Muscle of back (tissue), 11 donors: ENCODE data around the gene TECR. TPM values are rescaled to one million over a fixed set of nuclear protein-coding genes. Genes with fewer than 3 reads are reported as not detected.
"Not testable (repeated sequence)": the region's sequence is repeated elsewhere in the genome, so short reads cannot be mapped to it uniquely, and the experiment has no call there.

Experiments used
- DNase-seq, 3 donors: peaks; one replicate each; pipeline versions ENCODE4 v3.0.0 to v3.0.0-alpha.2; 2013
- polyA plus RNA-seq, 10 donors: library from polyadenylated mRNA; unstranded; fragments of 120-200 nt; gene quantifications; one replicate each; pipeline ENCODE4 v1.2.1, GENCODE V29; 2013; ENCODE audit not compliant: insufficient read length in 10 of 10

TECR gene
- polyA plus RNA-seq, 10 donors = 72.1 to 120 (median 103) TPM

DNA sequence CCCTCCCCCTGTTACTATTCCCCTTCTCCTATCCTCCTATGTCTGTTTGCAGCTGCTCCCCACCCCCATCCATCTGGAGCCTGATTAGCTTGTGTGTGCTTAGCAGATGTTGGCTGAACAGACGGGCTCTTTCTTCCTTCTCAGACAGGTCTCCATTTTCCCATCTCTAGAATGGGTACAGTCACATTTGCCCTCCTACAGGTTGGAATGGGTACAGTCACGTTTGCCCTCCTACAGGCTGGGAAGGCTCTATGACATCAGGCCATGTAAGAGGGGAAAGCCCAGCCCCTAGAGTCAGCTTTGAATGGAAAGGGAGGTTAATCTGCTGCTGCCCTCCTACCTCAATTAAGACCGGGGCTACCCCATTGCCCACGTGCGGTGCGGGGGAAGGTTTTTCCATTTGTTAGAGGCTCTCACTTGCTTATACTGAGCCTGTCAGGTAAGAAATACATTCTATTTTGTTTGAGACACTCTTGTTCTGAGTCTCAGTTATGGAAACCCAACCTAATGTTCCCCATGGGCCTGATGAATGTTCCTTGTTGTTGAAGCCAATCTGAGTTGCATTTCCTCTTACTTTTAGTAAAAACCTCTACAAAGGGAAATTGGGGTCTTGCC lies 51.3 kb downstream of the TECR start:
- DNase-seq = no peak

- DNase-seq = no peak
These were observed 53.5 kb downstream of the TECR start, which contains the start of gene CLEC17A for GRCh38 chr19:14582894-14583340. CLEC17A (plus strand) TSS chr19:14583084; CDS start chr19:14583161, 77 bp downstream.

- not testable (repeated sequence) for DNase-seq
These were observed 55.0 kb downstream of the TECR start for GRCh38 chr19:14584372-14584771.

DNA sequence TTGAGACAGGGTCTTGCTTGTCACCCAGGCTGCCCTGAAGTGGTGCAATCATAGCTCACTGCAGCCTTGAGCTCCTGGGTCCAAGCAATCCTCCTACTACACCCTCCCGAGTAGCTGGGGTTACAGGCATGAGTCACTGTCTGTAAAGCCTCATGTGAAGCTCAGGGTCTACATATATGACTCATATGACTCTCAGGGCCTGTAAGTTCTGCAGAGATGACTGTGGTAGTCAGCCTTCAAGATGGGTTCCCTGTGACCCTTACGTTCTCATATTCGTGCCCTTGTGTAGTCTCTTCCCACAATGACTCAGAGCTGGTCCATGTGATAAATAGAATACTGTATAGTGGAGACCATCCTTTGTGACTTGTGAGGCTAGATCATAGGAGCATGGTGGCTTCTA lies 55.8 kb downstream of the TECR start:
- not testable (repeated sequence) for DNase-seq

GRCh38 chr19:14589433-14589832 lies 60.0 kb downstream of the TECR start:
- not testable (repeated sequence) for DNase-seq

GRCh38 chr19:14595558-14595957 lies 66.2 kb downstream of the TECR start:
- DNase-seq = no peak

- DNase-seq = no peak
These were observed 70.3 kb downstream of the TECR start for GRCh38 chr19:14599548-14600147.

DNA sequence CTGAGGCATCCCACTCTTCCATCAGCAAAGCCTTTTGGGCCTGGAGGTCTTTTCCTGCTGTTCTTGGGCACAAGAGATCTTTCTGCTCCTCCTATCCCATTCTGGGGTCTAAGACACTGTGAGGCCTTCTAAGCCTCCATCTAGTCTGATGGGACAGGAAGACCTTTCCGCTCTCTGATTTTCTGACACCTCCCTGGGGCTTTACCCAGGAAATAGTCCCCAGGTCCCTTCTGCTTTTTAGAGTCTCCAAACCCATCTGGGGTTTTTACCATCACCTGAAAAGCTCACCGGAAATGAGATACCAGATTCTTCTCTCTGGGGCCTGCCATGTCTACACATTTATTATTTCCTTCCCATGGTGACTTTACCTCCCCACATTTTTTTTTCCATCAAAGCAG lies 74.6 kb downstream of the TECR start:
- no peak for DNase-seq

DNA sequence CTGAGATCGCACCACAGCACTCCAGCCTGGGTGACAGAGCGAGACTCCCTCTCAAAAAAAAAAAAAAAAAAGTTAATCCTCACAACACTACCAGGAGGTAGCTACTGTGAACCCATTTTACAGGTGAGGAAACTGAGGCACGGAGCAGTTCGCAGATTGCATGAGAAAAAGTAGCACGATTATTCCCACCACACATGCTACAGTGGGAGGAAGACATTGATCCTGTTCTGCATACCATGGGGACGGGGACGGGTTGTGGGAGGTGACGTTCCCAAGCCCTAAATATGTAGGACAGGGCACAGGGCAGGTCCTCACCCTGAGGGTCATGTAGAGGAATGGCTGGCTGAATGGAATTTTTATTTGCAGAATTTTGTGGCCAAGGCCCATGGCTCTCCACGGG lies 77.2 kb downstream of the TECR start:
- DNase-seq = no peak

DNA sequence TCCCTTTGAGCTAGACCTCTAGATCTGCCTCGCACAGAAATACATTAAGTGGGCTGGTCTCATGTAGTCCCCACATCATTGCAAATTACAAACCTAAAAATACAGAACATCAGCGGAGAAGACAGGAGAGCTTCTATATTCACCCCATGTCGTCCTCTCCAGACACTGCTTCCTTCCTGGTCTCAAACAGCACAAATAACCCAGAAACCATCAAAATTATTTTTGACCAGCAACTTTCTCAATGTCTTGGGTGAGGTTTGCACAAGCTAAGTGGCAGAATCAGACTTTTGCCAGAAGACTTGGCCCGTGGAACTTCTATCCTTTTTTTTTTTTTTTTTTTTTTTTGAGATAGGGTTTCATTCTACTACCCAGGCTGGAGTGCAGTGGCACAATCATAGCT lies 81.7 kb downstream of the TECR start:
- DNase-seq = no peak

GRCh38 chr19:14612242-14612641 lies 82.8 kb downstream of the TECR start:
- not testable (repeated sequence) for DNase-seq

- DNase-seq = no peak
These were observed 83.3 kb downstream of the TECR start for GRCh38 chr19:14612657-14613056.

DNA sequence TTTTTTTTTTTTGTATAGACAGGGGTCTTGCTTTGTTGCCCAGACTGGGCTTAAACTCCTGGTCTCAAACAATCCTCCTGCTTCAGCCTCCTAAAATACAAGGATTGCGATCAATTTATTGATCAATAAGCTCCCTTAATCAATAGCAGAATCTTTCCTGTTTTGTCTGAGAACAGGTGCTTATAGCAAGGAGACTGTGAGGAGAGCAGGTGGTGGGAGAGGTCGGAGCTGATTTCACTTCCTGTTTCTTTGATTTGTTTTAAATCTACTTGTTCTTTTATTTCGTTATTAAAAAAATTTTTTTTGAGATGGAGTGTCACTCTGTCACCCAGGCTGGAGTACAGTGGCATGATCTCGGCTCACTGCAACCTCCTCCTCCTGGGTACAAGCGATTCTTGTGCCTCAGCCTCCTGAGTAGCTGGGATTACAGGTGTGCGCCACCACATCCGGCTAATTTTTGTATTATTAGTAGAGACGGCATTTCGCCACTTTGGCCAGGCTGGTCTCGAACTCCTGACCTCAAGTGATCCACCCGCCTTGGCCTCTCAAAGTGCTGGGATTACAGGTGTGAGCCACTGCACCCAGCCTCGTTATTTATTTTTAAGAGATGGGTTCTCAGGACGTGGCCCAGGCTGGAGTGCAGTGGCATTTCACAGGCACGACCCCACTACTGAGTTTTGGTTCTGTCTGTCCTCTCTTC lies 84.2 kb downstream of the TECR start:
- DNase-seq = peak in 1 of 3 donors; percentile 3

DNA sequence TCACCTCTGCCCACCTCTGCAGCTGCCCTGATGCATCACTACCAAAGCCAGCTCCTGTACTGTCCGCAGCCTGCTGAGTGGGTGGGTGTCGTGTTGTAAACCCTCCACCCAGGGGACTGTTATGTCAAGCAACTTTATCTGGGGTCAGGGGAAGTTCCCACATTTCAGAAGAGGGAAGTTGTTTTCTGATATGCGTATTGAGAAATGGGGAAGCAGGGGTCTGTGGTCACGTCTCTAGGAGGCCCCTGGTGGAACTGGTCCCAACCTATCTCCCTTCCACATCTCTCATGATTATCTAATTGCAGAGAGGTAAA lies 84.7 kb downstream of the TECR start:
- peak in 2 of 3 donors; percentile 11 to 17 for DNase-seq

Other genes starting within 250 kb of the TECR start
- 10 to 100 TPM; 34.0 to 69.2 (median 46.9) TPM for gene ADGRE5, start 148.2 kb upstream of the TECR start, polyA plus RNA-seq
- gene DDX39A, start 110.3 kb upstream of the TECR start, polyA plus RNA-seq = 10 to 100 TPM; 34.2 to 51.9 (median 42.4) TPM
- 10 to 100 TPM; 50.7 to 78.8 (median 61.3) TPM for gene PKN1, start 96.3 kb upstream of the TECR start, polyA plus RNA-seq
- gene PTGER1, start 54.2 kb upstream of the TECR start, polyA plus RNA-seq = not detected
- gene GIPC1, start 33.5 kb upstream of the TECR start, polyA plus RNA-seq = 10 to 100 TPM; 32.6 to 57.8 (median 40.7) TPM
- gene DNAJB1, start 11.2 kb upstream of the TECR start, polyA plus RNA-seq = 100 to 1,000 TPM in 1 of 10 donors, 10 to 100 TPM in 9; 65.2 to 106 (median 74.9) TPM
- 100 to 1,000 TPM in 7 of 10 donors, 10 to 100 TPM in 3; 89.7 to 158 (median 111) TPM for gene NDUFB7, start 42.5 kb downstream of the TECR start, polyA plus RNA-seq
- under 1 TPM in 6 of 10 donors, not detected in 4; 0.05 to 0.21 (median 0.12) TPM for gene CLEC17A, start 53.5 kb downstream of the TECR start, polyA plus RNA-seq
- gene ADGRE3, start 145.2 kb downstream of the TECR start, polyA plus RNA-seq = under 1 TPM in 1 of 10 donors, not detected in 9; 0.05 TPM
- gene ZNF333, start 160.5 kb downstream of the TECR start, polyA plus RNA-seq = 10 to 100 TPM; 11.8 to 28.5 (median 16.0) TPM
- 1 to 10 TPM in 3 of 10 donors, under 1 TPM in 7; 0.37 to 1.8 (median 0.65) TPM for gene ADGRE2, start 249.0 kb downstream of the TECR start, polyA plus RNA-seq